A549 (cell line): Measurements from ENCODE around the gene RPL13A. TPM values are rescaled to one million over a fixed set of nuclear protein-coding genes. Genes with fewer than 3 reads are reported as not detected.

Source experiments
- CHD4 ChIP-seq: fragments of 200-600 bp; sonication (generic); IDR thresholded peaks from 2 replicates; pipeline ENCODE4 v1.6.1; 2016; ENCODE audit warnings: antibody characterized with exemption, mild to moderate bottlenecking, borderline replicate concordance
- EHF ChIP-seq: fragments of 250-450 bp; sonication (Bioruptor Pico); IDR thresholded peaks from 2 replicates; pipeline ENCODE4 v1.5.0; 2020; ENCODE audit warnings: mild to moderate bottlenecking
- ESRRA ChIP-seq: fragments of 150-350 bp; IDR thresholded peaks from 2 replicates; pipeline ENCODE4 v1.6.1; 2014; ENCODE audit warnings: mild to moderate bottlenecking, low read length, borderline replicate concordance
- FOSB ChIP-seq: fragments of 250-450 bp; sonication (Bioruptor Pico); IDR thresholded peaks from 2 replicates; pipeline ENCODE4 v1.5.0; 2020; ENCODE audit warnings: mild to moderate bottlenecking, moderate library complexity
- FOSL2 ChIP-seq, 2 experiments: fragments of 450-650 bp in 1 of 2; fragments of >200 bp in 1 of 2; sonication (Bioruptor Twin) in 1 of 2; formaldehyde crosslinking; IDR thresholded peaks; 2 replicates each; pipeline versions ENCODE4 v1.5.0 to v1.6.1; 2016 to 2020; ENCODE audit warnings: mild to moderate bottlenecking in 1 of 2, moderate library complexity in 1 of 2
- FOXS1 ChIP-seq: fragments of 250-450 bp; sonication (Bioruptor Pico); IDR thresholded peaks from 2 replicates; pipeline ENCODE4 v1.5.0; 2020; ENCODE audit warnings: mild to moderate bottlenecking, moderate library complexity
- GATA3 ChIP-seq: IDR thresholded peaks from 2 replicates; pipeline ENCODE4 v1.6.1; 2012; ENCODE audit warnings: borderline replicate concordance
- HDAC2 ChIP-seq: fragments of 200-600 bp; sonication (generic); IDR thresholded peaks from 2 replicates; pipeline ENCODE4 v1.6.1; 2016
- HEYL ChIP-seq: fragments of 250-450 bp; sonication (Bioruptor Pico); IDR thresholded peaks from 2 replicates; pipeline ENCODE4 v1.8.0; 2021; ENCODE audit warnings: mild to moderate bottlenecking, moderate library complexity
- HOXA7 ChIP-seq: fragments of 250-450 bp; sonication (Bioruptor Pico); IDR thresholded peaks from 2 replicates; pipeline ENCODE4 v1.5.0; 2020; ENCODE audit warnings: mild to moderate bottlenecking, moderate library complexity
- HOXB13 ChIP-seq: fragments of 250-450 bp; sonication (Bioruptor Pico); IDR thresholded peaks from 2 replicates; pipeline ENCODE4 v1.5.0; 2020; ENCODE audit warnings: low read depth, mild to moderate bottlenecking, moderate library complexity
- MAFK ChIP-seq: fragments of 450-650 bp; IDR thresholded peaks from 2 replicates; pipeline ENCODE4 v1.6.1; 2014; ENCODE audit not compliant: partially characterized antibody
- MYC ChIP-seq: IDR thresholded peaks from 2 replicates; pipeline ENCODE4 v1.6.1; 2012; ENCODE audit warnings: mild to moderate bottlenecking, inconsistent platforms, low read length, improper control_type of control experiment, borderline replicate concordance
- NFE2L2 ChIP-seq: fragments of 150-350 bp; conservative IDR thresholded peaks from 2 replicates; pipeline ENCODE4 v1.6.1; 2014; ENCODE audit warnings: low read length
- POLR2AphosphoS2 ChIP-seq: conservative IDR thresholded peaks from 2 replicates; pipeline ENCODE4 v1.6.1; 2012; ENCODE audit warnings: low read length, improper control_type of control experiment, inconsistent platforms
- RARB ChIP-seq: fragments of 250-450 bp; sonication (Bioruptor Pico); IDR thresholded peaks from 2 replicates; pipeline ENCODE4 v1.8.0; 2021; ENCODE audit warnings: mild to moderate bottlenecking, moderate library complexity
- TFCP2L1 ChIP-seq: fragments of 250-450 bp; sonication (Bioruptor Pico); IDR thresholded peaks from 2 replicates; pipeline ENCODE4 v1.5.0; 2021; ENCODE audit warnings: mild to moderate bottlenecking
- TP53 ChIP-seq: fragments of 250-450 bp; sonication (Bioruptor Pico); IDR thresholded peaks from 2 replicates; pipeline ENCODE4 v1.5.0; 2021; ENCODE audit warnings: mild to moderate bottlenecking, moderate library complexity
- ZFP36 ChIP-seq: fragments of 450-650 bp; IDR thresholded peaks from 2 replicates; pipeline ENCODE4 v1.6.1; 2014; ENCODE audit warnings: borderline replicate concordance; ENCODE audit not compliant: partially characterized antibody
- polyA plus RNA-seq, 4 experiments: library from polyadenylated mRNA; depleted of rRNA in 3 of 4; stranded (reverse); fragments of >200 nt; fragmentation: RNase III in 1 of 4; extraction: RNeasy Plus Mini Kit Qiagen cat#74134 plus additional on column Dnase treatment in 1 of 4; gene quantifications; 2 replicates in 3 of 4; 3 replicates in 1 of 4; pipeline ENCODE4 v1.2.3, GENCODE V29; 2011 to 2017
- TF ChIP-seq, protein P1 (sequence below): fragments of >200 bp; sonication (Bioruptor Twin); formaldehyde crosslinking; IDR thresholded peaks from 3 replicates; pipeline ENCODE4 v1.5.1; 2016
- TF ChIP-seq, protein P2 (sequence below): fragments of 150-350 bp; IDR thresholded peaks from 2 replicates; pipeline ENCODE4 v1.6.1; 2014; ENCODE audit warnings: low read depth, mild to moderate bottlenecking, low read length
- TF ChIP-seq, protein P3 (sequence below): IDR thresholded peaks from 2 replicates; pipeline ENCODE4 v1.6.1; 2012
- TF ChIP-seq, protein P4 (sequence below): fragments of 250-450 bp; sonication (Bioruptor Pico); IDR thresholded peaks from 2 replicates; pipeline ENCODE4 v1.5.0; 2021; ENCODE audit warnings: mild to moderate bottlenecking, moderate library complexity, borderline replicate concordance
- TF ChIP-seq, protein P5 (sequence below): IDR thresholded peaks from 2 replicates; pipeline ENCODE4 v1.6.1; 2012; ENCODE audit warnings: low read depth, borderline replicate concordance
- TF ChIP-seq, protein P6 (sequence below): fragments of 200-600 bp; sonication (generic); IDR thresholded peaks from 2 replicates; pipeline ENCODE4 v1.6.1; 2016; ENCODE audit warnings: antibody characterized with exemption, mild to moderate bottlenecking, moderate library complexity

Gene RPL13A
- polyA plus RNA-seq, 2 of the 4 experiments (the other 2 are of a cell fraction), result 3,595 to 5,410 TPM

DNA sequence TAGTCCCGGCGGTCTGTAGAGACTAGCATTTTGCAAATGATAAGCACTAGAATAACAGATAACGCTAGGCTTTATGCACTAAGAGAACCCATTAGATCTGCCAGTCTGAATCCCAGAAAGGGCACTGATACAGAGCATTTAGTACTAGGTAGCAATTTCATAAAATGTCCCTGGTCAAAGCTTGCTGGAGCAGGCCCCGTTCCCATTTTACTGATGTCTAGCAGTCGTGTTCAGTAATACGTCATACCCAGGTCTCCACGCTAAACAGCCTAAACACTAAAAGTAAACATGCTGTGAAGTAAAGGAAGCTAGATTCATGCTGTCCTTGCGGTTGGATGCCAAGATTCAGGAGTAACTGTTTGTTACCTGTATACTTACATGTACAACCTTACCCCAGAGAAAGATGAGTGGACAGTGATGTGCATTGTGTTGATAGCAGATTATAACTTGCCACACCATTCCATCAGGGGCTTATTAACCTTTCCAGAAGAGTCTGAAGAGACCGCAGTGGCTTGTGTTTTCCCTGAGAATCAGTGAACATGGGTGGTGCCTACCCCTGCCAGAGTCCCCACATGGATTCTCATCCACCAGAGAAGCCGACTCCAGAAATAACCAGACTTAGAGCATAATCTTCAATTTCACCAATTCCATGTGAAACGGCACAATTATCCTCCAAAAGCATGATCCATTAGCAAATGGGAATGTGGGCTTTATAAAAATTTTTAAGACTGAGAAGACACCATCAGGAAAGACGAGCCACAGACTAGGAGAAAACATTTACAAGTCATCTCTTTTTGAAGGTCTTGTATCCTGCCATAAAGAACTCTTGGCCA, 5.4 kb downstream of the RPL13A start (continued):
- TF ChIP-seq, protein P1, sequence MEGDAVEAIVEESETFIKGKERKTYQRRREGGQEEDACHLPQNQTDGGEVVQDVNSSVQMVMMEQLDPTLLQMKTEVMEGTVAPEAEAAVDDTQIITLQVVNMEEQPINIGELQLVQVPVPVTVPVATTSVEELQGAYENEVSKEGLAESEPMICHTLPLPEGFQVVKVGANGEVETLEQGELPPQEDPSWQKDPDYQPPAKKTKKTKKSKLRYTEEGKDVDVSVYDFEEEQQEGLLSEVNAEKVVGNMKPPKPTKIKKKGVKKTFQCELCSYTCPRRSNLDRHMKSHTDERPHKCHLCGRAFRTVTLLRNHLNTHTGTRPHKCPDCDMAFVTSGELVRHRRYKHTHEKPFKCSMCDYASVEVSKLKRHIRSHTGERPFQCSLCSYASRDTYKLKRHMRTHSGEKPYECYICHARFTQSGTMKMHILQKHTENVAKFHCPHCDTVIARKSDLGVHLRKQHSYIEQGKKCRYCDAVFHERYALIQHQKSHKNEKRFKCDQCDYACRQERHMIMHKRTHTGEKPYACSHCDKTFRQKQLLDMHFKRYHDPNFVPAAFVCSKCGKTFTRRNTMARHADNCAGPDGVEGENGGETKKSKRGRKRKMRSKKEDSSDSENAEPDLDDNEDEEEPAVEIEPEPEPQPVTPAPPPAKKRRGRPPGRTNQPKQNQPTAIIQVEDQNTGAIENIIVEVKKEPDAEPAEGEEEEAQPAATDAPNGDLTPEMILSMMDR, result no peak
- TF ChIP-seq ESRRA (no peak), NFE2L2 (no peak), TFCP2L1 (CRISPR knock-in tag) (peak; percentile 99), MAFK (peak; percentile 4), HOXA7 (CRISPR knock-in tag) (peak; percentile 99), FOXS1 (CRISPR knock-in tag) (no peak), CHD4 (no peak), HEYL (CRISPR knock-in tag) (no peak), TP53 (CRISPR knock-in tag) (peak; percentile 96), FOSB (CRISPR knock-in tag) (peak; percentile 99), POLR2AphosphoS2 (peak; percentile 100), GATA3 (peak; percentile 49), HOXB13 (CRISPR knock-in tag) (peak; percentile 55; the same call in 1 of the 2 replicates), EHF (CRISPR knock-in tag) (peak; percentile 91), HDAC2 (no peak), FOSL2 (IDR thresholded peaks at IDR 0.05) (no peak), FOSL2 (CRISPR knock-in tag; IDR thresholded peaks at IDR 0.05) (peak; percentile 50; the same call in 1 of the 2 replicates), MYC (no peak), RARB (CRISPR knock-in tag) (peak; percentile 99), ZFP36 (no peak)
- TF ChIP-seq, protein P2, sequence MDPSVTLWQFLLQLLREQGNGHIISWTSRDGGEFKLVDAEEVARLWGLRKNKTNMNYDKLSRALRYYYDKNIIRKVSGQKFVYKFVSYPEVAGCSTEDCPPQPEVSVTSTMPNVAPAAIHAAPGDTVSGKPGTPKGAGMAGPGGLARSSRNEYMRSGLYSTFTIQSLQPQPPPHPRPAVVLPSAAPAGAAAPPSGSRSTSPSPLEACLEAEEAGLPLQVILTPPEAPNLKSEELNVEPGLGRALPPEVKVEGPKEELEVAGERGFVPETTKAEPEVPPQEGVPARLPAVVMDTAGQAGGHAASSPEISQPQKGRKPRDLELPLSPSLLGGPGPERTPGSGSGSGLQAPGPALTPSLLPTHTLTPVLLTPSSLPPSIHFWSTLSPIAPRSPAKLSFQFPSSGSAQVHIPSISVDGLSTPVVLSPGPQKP, result no peak
- TF ChIP-seq, protein P3, sequence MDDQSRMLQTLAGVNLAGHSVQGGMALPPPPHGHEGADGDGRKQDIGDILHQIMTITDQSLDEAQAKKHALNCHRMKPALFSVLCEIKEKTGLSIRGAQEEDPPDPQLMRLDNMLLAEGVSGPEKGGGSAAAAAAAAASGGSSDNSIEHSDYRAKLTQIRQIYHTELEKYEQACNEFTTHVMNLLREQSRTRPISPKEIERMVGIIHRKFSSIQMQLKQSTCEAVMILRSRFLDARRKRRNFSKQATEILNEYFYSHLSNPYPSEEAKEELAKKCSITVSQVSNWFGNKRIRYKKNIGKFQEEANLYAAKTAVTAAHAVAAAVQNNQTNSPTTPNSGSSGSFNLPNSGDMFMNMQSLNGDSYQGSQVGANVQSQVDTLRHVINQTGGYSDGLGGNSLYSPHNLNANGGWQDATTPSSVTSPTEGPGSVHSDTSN, result no peak; the same call in none of the 2 replicates
- TF ChIP-seq, protein P4, sequence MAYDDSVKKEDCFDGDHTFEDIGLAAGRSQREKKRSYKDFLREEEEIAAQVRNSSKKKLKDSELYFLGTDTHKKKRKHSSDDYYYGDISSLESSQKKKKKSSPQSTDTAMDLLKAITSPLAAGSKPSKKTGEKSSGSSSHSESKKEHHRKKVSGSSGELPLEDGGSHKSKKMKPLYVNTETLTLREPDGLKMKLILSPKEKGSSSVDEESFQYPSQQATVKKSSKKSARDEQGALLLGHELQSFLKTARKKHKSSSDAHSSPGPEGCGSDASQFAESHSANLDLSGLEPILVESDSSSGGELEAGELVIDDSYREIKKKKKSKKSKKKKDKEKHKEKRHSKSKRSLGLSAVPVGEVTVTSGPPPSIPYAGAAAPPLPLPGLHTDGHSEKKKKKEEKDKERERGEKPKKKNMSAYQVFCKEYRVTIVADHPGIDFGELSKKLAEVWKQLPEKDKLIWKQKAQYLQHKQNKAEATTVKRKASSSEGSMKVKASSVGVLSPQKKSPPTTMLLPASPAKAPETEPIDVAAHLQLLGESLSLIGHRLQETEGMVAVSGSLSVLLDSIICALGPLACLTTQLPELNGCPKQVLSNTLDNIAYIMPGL, result peak; percentile 98
- TF ChIP-seq, protein P5, sequence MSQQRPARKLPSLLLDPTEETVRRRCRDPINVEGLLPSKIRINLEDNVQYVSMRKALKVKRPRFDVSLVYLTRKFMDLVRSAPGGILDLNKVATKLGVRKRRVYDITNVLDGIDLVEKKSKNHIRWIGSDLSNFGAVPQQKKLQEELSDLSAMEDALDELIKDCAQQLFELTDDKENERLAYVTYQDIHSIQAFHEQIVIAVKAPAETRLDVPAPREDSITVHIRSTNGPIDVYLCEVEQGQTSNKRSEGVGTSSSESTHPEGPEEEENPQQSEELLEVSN, result peak; percentile 47; the same call in 1 of the 2 replicates
- TF ChIP-seq, protein P6, sequence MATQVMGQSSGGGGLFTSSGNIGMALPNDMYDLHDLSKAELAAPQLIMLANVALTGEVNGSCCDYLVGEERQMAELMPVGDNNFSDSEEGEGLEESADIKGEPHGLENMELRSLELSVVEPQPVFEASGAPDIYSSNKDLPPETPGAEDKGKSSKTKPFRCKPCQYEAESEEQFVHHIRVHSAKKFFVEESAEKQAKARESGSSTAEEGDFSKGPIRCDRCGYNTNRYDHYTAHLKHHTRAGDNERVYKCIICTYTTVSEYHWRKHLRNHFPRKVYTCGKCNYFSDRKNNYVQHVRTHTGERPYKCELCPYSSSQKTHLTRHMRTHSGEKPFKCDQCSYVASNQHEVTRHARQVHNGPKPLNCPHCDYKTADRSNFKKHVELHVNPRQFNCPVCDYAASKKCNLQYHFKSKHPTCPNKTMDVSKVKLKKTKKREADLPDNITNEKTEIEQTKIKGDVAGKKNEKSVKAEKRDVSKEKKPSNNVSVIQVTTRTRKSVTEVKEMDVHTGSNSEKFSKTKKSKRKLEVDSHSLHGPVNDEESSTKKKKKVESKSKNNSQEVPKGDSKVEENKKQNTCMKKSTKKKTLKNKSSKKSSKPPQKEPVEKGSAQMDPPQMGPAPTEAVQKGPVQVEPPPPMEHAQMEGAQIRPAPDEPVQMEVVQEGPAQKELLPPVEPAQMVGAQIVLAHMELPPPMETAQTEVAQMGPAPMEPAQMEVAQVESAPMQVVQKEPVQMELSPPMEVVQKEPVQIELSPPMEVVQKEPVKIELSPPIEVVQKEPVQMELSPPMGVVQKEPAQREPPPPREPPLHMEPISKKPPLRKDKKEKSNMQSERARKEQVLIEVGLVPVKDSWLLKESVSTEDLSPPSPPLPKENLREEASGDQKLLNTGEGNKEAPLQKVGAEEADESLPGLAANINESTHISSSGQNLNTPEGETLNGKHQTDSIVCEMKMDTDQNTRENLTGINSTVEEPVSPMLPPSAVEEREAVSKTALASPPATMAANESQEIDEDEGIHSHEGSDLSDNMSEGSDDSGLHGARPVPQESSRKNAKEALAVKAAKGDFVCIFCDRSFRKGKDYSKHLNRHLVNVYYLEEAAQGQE, result peak; percentile 26; the same call in 1 of the 2 replicates
